ENCODE measurements around the gene NTSR1.
A peak's percentile ranks its signal among the peaks of the same experiment; 100 is the strongest.

Gene NTSR1

DNA sequence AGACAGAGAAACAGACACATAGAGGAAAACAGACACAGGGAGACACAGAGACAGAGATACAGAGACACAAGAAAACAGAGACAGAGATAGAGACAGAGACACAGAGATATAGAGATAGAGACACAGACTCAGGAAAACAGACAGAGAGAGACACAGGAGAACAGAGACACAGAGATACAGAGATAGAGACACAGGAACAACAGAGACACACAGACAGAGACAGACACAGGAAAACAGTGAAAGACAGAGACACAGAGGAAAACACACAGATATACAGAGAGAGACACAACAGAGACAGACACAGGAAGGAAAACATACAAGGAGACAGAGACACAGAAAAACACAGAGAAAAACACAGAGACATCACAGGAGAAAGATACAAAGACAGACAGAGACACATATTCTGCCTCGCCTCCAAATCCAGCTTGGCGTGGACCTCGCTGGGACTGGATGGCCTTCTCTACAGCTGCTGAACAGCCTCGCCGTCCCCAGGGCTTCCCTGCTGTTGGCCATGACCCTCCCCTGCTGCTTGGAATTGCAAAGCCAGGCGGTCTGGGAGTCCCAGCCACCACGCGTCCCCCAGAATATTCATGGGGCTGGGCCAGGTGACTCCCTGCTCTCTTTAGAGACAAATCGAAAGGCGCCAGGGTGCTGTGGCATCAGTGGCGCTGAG lies 36.8 kb downstream of the NTSR1 start:
- no peaks in the 10 kb centered on the region for H3K9me3 ChIP-seq (ENCODE audit: low read length)
- peaks cover 0 to 13% of the 10 kb centered on the region in 2 donors for H3K27me3 ChIP-seq (ENCODE audit: control insufficient read depth in 1 of 2, insufficient read depth in 2 of 2, low read length in 2 of 2)
- no peak overlapping the region for H3K27ac ChIP-seq (ENCODE audit: low read depth, low read length)
- H3K36me3 ChIP-seq (ENCODE audit: insufficient read depth, low read length), result no peaks in the 10 kb centered on the region
- peaks cover 16% of the 10 kb centered on the region for H3K4me1 ChIP-seq (ENCODE audit: insufficient read depth, low read length)
- H3K9ac ChIP-seq (ENCODE audit: low read length), result no peak overlapping the region
- no peak overlapping the region for H3K4me3 ChIP-seq (ENCODE audit: low read depth in 1 of 2, low read length in 2 of 2)

DNA sequence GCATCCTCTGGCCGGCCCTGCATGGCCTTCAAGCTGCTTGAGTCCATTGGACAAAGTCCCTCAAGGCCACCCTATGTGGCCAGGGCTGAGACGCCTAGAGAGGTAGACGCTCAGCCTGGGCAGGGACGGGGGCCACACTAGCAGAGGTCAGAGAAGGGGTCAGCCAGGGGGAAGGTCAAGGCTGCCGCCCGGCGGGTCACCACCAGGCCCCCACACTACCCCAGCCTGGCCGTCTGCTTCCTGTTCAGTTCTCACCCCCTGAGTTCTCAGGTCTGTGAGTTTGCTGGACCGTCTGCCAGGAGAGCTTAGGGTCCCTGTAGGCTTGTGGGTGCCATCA lies 37.3 kb downstream of the NTSR1 start:
- Histone ChIP-seq H3K27ac (ENCODE audit: low read depth, low read length) (no peak overlapping the region), H3K27me3 (ENCODE audit: control insufficient read depth in 1 of 2, insufficient read depth in 2 of 2, low read length in 2 of 2) (peaks cover 0 to 9% of the 10 kb centered on the region in 2 donors), H3K9ac (ENCODE audit: low read length) (no peak overlapping the region), H3K4me1 (ENCODE audit: insufficient read depth, low read length) (peaks cover 11% of the 10 kb centered on the region), H3K9me3 (ENCODE audit: low read length) (no peaks in the 10 kb centered on the region), H3K4me3 (ENCODE audit: low read depth in 1 of 2, low read length in 2 of 2) (no peak overlapping the region), H3K36me3 (ENCODE audit: insufficient read depth, low read length) (no peaks in the 10 kb centered on the region)

DNA sequence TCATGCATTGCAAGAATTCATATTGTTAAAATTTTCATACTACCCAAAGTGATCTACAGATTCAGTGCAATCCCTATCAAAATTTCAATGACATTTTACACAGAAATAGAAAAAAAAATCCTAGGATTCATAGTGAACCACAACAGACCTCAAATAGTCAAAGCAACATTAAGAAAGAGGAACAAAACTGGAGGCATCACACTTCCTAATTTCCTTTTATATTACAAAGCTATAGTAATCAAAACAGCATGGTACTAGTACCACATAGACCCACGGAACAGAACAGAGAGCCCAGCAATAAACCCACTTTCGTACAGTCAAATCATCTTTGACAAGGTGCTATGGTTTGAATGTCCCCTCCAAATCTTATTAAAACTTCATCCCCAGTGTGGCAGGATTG lies 39.7 kb downstream of the NTSR1 start:
- Histone ChIP-seq H3K27me3 (ENCODE audit: control insufficient read depth in 1 of 2, insufficient read depth in 2 of 2, low read length in 2 of 2) (no peaks in the 10 kb centered on the region), H3K9me3 (ENCODE audit: low read length) (no peaks in the 10 kb centered on the region), H3K4me1 (ENCODE audit: insufficient read depth, low read length) (peaks cover 17% of the 10 kb centered on the region), H3K9ac (ENCODE audit: low read length) (no peak overlapping the region), H3K27ac (ENCODE audit: low read depth, low read length) (no peak overlapping the region), H3K4me3 (ENCODE audit: low read depth in 1 of 2, low read length in 2 of 2) (no peak overlapping the region), H3K36me3 (ENCODE audit: insufficient read depth, low read length) (no peaks in the 10 kb centered on the region)

GRCh38 chr20:62749851-62750445 lies 41.3 kb downstream of the NTSR1 start:
- peak overlapping the region; percentile 32 for H3K27ac ChIP-seq (ENCODE audit: low read depth, low read length)
- H3K9me3 ChIP-seq (ENCODE audit: low read length), result no peaks in the 10 kb centered on the region
- H3K9ac ChIP-seq (ENCODE audit: low read length), result no peak overlapping the region
- peak overlapping the region in 1 of 2 donors; percentile 45 for H3K4me3 ChIP-seq (ENCODE audit: low read depth in 1 of 2, low read length in 2 of 2)
- H3K27me3 ChIP-seq (ENCODE audit: control insufficient read depth in 1 of 2, insufficient read depth in 2 of 2, low read length in 2 of 2), result no peaks in the 10 kb centered on the region
- H3K4me1 ChIP-seq (ENCODE audit: insufficient read depth, low read length), result peaks cover 17% of the 10 kb centered on the region
- H3K36me3 ChIP-seq (ENCODE audit: insufficient read depth, low read length), result no peaks in the 10 kb centered on the region

- Histone ChIP-seq H3K27ac (ENCODE audit: low read depth, low read length) (peak overlapping the region; percentile 43), H3K9ac (ENCODE audit: low read length) (no peak overlapping the region), H3K27me3 (ENCODE audit: control insufficient read depth in 1 of 2, insufficient read depth in 2 of 2, low read length in 2 of 2) (no peaks in the 10 kb centered on the region), H3K9me3 (ENCODE audit: low read length) (no peaks in the 10 kb centered on the region), H3K4me1 (ENCODE audit: insufficient read depth, low read length) (peaks cover 17% of the 10 kb centered on the region), H3K36me3 (ENCODE audit: insufficient read depth, low read length) (no peaks in the 10 kb centered on the region), H3K4me3 (ENCODE audit: low read depth in 1 of 2, low read length in 2 of 2) (no peak overlapping the region)
Observed at GRCh38 chr20:62751551-62752150, 43.0 kb downstream of the NTSR1 start.

- Histone ChIP-seq H3K9me3 (ENCODE audit: low read length) (no peaks in the 10 kb centered on the region), H3K27ac (ENCODE audit: low read depth, low read length) (peak overlapping the region; percentile 43), H3K9ac (ENCODE audit: low read length) (no peak overlapping the region), H3K27me3 (ENCODE audit: control insufficient read depth in 1 of 2, insufficient read depth in 2 of 2, low read length in 2 of 2) (no peaks in the 10 kb centered on the region), H3K4me1 (ENCODE audit: insufficient read depth, low read length) (peaks cover 17% of the 10 kb centered on the region), H3K4me3 (ENCODE audit: low read depth in 1 of 2, low read length in 2 of 2) (no peak overlapping the region), H3K36me3 (ENCODE audit: insufficient read depth, low read length) (no peaks in the 10 kb centered on the region)
Observed at GRCh38 chr20:62752181-62752670, 43.6 kb downstream of the NTSR1 start.

GRCh38 chr20:62752671-62753501 lies 44.2 kb downstream of the NTSR1 start:
- no peak overlapping the region for H3K4me3 ChIP-seq (ENCODE audit: low read depth in 1 of 2, low read length in 2 of 2)
- H3K9me3 ChIP-seq (ENCODE audit: low read length), result no peaks in the 10 kb centered on the region
- no peak overlapping the region for H3K9ac ChIP-seq (ENCODE audit: low read length)
- no peaks in the 10 kb centered on the region for H3K36me3 ChIP-seq (ENCODE audit: insufficient read depth, low read length)
- H3K27ac ChIP-seq (ENCODE audit: low read depth, low read length), result peak overlapping the region; percentile 42
- H3K4me1 ChIP-seq (ENCODE audit: insufficient read depth, low read length), result peaks cover 17% of the 10 kb centered on the region
- no peaks in the 10 kb centered on the region for H3K27me3 ChIP-seq (ENCODE audit: control insufficient read depth in 1 of 2, insufficient read depth in 2 of 2, low read length in 2 of 2)

DNA sequence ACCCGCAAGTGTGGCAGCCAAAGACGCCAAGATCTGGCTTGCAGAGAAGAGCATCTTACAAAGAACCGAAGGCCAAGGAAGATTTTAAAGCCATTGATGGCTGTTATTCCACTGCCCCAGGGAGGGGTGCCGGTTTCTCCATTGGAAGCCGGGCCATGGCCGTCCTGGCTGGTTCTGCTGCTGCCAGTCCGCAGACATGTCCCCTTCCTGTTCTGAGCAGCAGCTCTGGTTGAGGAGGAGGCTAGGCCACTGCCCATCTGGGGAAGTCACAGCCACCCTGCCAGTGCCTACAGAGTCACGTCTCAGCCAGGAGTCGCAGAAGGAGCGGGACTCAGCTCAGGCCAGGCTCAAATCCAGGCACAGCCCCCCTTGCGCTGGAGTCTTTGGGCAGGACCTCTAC lies 45.0 kb downstream of the NTSR1 start:
- no peaks in the 10 kb centered on the region for H3K36me3 ChIP-seq (ENCODE audit: insufficient read depth, low read length)
- H3K9ac ChIP-seq (ENCODE audit: low read length), result no peak overlapping the region
- no peak overlapping the region for H3K27ac ChIP-seq (ENCODE audit: low read depth, low read length)
- H3K4me3 ChIP-seq (ENCODE audit: low read depth in 1 of 2, low read length in 2 of 2), result no peak overlapping the region
- peaks cover 17% of the 10 kb centered on the region for H3K4me1 ChIP-seq (ENCODE audit: insufficient read depth, low read length)
- H3K9me3 ChIP-seq (ENCODE audit: low read length), result no peaks in the 10 kb centered on the region
- H3K27me3 ChIP-seq (ENCODE audit: control insufficient read depth in 1 of 2, insufficient read depth in 2 of 2, low read length in 2 of 2), result no peaks in the 10 kb centered on the region

DNA sequence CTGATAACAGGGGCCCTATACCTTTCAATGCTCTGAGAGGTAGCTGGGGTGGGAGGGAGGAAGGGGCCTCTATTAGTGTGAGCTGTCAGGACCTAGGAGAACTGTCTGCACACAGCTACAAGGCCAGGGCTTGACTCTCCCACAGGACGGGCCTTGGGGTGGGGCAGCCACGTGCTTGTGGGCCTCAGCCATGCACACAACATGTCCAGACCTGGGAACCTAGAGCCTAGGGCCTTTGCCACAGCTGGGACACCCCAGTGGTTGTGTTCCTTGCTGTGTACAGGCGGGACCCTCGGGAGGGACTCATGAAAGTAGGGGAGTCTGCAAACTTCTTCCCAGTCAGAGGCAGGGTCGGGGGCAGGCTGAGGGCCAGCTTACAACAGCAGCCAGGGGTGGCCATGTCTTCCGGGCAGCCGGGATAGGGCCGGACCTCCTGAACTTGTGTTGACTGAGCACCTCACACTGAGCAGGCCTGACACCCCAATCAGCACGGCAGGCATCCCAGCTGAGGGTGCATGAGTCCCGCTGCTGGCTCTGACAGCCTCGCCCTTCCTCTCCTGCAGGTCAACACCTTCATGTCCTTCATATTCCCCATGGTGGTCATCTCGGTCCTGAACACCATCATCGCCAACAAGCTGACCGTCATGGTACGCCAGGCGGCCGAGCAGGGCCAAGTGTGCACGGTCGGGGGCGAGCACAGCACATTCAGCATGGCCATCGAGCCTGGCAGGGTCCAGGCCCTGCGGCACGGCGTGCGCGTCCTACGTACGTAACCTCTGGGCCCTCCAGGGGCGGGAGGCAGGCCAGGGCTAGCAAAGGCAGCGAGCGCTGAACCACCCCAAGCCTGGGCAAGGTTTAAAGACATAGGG lies 45.7 kb downstream of the NTSR1 start:
- H3K4me1 ChIP-seq (ENCODE audit: insufficient read depth, low read length), result peaks cover 16% of the 10 kb centered on the region
- H3K27me3 ChIP-seq (ENCODE audit: control insufficient read depth in 1 of 2, insufficient read depth in 2 of 2, low read length in 2 of 2), result no peaks in the 10 kb centered on the region
- no peak overlapping the region for H3K4me3 ChIP-seq (ENCODE audit: low read depth in 1 of 2, low read length in 2 of 2)
- H3K36me3 ChIP-seq (ENCODE audit: insufficient read depth, low read length), result no peaks in the 10 kb centered on the region
- H3K27ac ChIP-seq (ENCODE audit: low read depth, low read length), result no peak overlapping the region
- no peak overlapping the region for H3K9ac ChIP-seq (ENCODE audit: low read length)
- H3K9me3 ChIP-seq (ENCODE audit: low read length), result no peaks in the 10 kb centered on the region

DNA sequence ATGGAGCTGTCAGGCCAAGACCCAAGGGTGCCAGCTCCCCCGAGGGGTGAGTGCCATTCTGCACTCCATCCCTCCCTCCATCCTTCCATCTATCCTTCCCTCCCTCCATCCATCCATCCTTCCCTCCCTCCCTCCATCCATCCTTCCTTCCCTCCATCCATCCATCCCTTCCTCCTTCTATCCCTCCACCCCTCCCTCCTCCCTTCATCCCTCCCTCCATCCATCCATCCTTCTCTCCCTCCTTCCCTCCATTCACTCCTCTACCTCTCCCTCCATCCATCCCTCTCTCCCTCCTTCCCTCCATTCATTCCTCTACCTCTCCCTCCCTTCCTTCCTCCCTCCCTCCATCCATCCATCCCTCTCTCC lies 46.3 kb downstream of the NTSR1 start:
- Histone ChIP-seq H3K9me3 (ENCODE audit: low read length) (no peaks in the 10 kb centered on the region), H3K27ac (ENCODE audit: low read depth, low read length) (no peak overlapping the region), H3K36me3 (ENCODE audit: insufficient read depth, low read length) (no peaks in the 10 kb centered on the region), H3K27me3 (ENCODE audit: control insufficient read depth in 1 of 2, insufficient read depth in 2 of 2, low read length in 2 of 2) (no peaks in the 10 kb centered on the region), H3K4me3 (ENCODE audit: low read depth in 1 of 2, low read length in 2 of 2) (no peak overlapping the region), H3K4me1 (ENCODE audit: insufficient read depth, low read length) (peaks cover 10% of the 10 kb centered on the region), H3K9ac (ENCODE audit: low read length) (no peak overlapping the region)

All from muscle layer of colon (tissue), 2 donors.